MG63 (cell line): Measurements from ENCODE around the gene P2RY6. TPM values are rescaled to one million over a fixed set of nuclear protein-coding genes. Genes with fewer than 3 reads are reported as not detected.

Experiments
- DNase-seq: peaks from one replicate; pipeline ENCODE4 v3.0.0-alpha.2; 2020
- H3K27me3 ChIP-seq: fragments of 250-450 bp; sonication (Bioruptor Pico); 2 replicates; pipeline ENCODE4 v1.5.1; 2020; ENCODE audit warnings: mild to moderate bottlenecking, moderate library complexity
- H3K36me3 ChIP-seq: fragments of 250-450 bp; sonication (Bioruptor Pico); 2 replicates; pipeline ENCODE4 v1.5.1; 2020; ENCODE audit warnings: mild to moderate bottlenecking, moderate library complexity
- H3K4me3 ChIP-seq: fragments of 250-450 bp; sonication (Bioruptor Pico); 2 replicates; pipeline ENCODE4 v1.5.1; 2020; ENCODE audit warnings: mild to moderate bottlenecking, moderate library complexity
- H3K9me3 ChIP-seq: fragments of 250-450 bp; sonication (Bioruptor Pico); 2 replicates; pipeline ENCODE4 v1.5.1; 2020; ENCODE audit warnings: mild to moderate bottlenecking, moderate library complexity
- total RNA-seq: library from RNA; depleted of rRNA; stranded (reverse); fragments of >200 nt; shearing (Covaris generic); gene quantifications from 2 replicates; pipeline ENCODE4 v1.2.3, GENCODE V29; 2014; ENCODE audit warnings: low replicate concordance; rRNA removed

P2RY6 gene
- total RNA-seq, 1 experiment from 2014 or later, result 23.4 TPM

DNA sequence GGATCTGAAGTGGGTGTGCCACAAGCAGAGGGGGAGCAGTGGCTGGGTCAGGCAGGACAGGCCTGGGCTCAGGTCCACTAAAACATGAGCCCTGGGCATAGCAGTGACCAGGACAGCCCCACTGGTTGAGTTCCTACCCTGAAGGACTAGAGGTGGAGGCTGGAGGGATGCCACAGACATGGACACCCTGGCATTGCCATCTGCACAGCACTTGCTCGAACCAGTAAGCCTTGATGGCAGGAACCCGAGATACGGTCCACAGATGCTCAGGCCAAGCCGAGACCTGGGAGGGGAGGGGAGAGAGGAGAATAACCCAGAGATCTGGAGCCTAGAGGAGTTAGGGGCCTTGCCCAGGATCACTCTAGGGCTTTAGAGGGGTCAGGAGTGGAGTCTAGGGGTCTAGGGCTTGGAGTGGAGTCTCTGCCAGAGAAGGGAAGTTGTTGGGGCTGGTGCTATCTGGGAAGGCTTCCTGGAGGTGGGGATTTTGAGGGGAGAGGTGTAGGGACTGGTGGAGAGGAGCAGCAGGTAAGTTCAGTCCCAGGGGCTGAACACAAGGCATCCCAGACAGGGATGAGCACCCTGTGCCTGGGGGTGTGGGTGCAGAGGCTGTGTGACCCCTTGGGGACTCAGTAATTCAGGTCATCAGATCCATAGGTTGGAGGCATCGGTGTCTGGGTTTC is 73.5 kb downstream of the P2RY6 start:
- no peak for DNase-seq
- Histone ChIP-seq H3K4me3 (no peak overlapping the region), H3K27me3 (no peaks in the 10 kb centered on the region), H3K36me3 (peaks cover 2% of the 10 kb centered on the region; the same call in 1 of the 2 replicates), H3K9me3 (no peaks in the 10 kb centered on the region)

GRCh38 chr11:73346186-73346935 is 74.2 kb downstream of the P2RY6 start:
- Histone ChIP-seq H3K27me3 (no peaks in the 10 kb centered on the region), H3K4me3 (no peak overlapping the region), H3K9me3 (no peaks in the 10 kb centered on the region), H3K36me3 (peaks cover 2% of the 10 kb centered on the region; the same call in 1 of the 2 replicates)
- DNase-seq, result no peak

- no peak overlapping the region for H3K4me3 ChIP-seq
- peaks cover 2% of the 10 kb centered on the region; the same call in 1 of the 2 replicates for H3K36me3 ChIP-seq
- H3K27me3 ChIP-seq, result no peaks in the 10 kb centered on the region
- H3K9me3 ChIP-seq, result no peaks in the 10 kb centered on the region
- DNase-seq, result no peak
Measured at GRCh38 chr11:73347067-73347466, 74.9 kb downstream of the P2RY6 start.

Other genes starting within 250 kb of the P2RY6 start
- 8.2 and 18.1 TPM in 2 replicates for gene FCHSD2, start 130.0 kb upstream of the P2RY6 start, total RNA-seq
- 0.15 and 1.3 TPM in 2 replicates for gene P2RY2, start 54.1 kb upstream of the P2RY6 start, total RNA-seq
- 4.7 and 10.9 TPM in 2 replicates for gene ARHGEF17, start 35.9 kb downstream of the P2RY6 start, total RNA-seq
- 3.2 and 5.0 TPM in 2 replicates for gene RELT, start 104.1 kb downstream of the P2RY6 start, total RNA-seq